ENCODE results near the gene ADPRS.

Gene ADPRS

GRCh38 chr1:36111151-36111550 is 22.5 kb downstream of the ADPRS start:
- no peak for DNase-seq

GRCh38 chr1:36112823-36113222 is 24.1 kb downstream of the ADPRS start:
- DNase-seq: no peak

GRCh38 chr1:36114371-36114770 is 25.7 kb downstream of the ADPRS start:
- DNase-seq: no peak

- DNase-seq: no peak
Observed at GRCh38 chr1:36115200-36115669, 26.5 kb downstream of the ADPRS start.

- no peak for DNase-seq
Observed at GRCh38 chr1:36115931-36116330, 27.2 kb downstream of the ADPRS start.

GRCh38 chr1:36116901-36117300 is 28.2 kb downstream of the ADPRS start:
- DNase-seq: no peak

GRCh38 chr1:36118447-36119204 is 29.9 kb downstream of the ADPRS start:
- no peak for DNase-seq

- DNase-seq: no peak
Observed at GRCh38 chr1:36119456-36119855, 30.8 kb downstream of the ADPRS start.

GRCh38 chr1:36122062-36123030 is 33.7 kb downstream of the ADPRS start:
- no peak for DNase-seq

GRCh38 chr1:36123356-36123755 is 34.7 kb downstream of the ADPRS start:
- no peak for DNase-seq

- no peak for DNase-seq
Observed at GRCh38 chr1:36124404-36125128, 35.9 kb downstream of the ADPRS start.

GRCh38 chr1:36125129-36125991 is 36.7 kb downstream of the ADPRS start, which contains the start of gene COL8A2:
COL8A2 (minus strand) TSS chr1:36125222; CDS start chr1:36100242, 24,980 bp downstream.
- no peak for DNase-seq

- DNase-seq: no peak
Observed at GRCh38 chr1:36126005-36126716, 37.5 kb downstream of the ADPRS start.

- DNase-seq: no peak
Observed at GRCh38 chr1:36126797-36127500, 38.3 kb downstream of the ADPRS start.

GRCh38 chr1:36128126-36128904 is 39.6 kb downstream of the ADPRS start:
- DNase-seq: no peak

- no peak for DNase-seq
Observed at GRCh38 chr1:36128905-36129206, 40.2 kb downstream of the ADPRS start.

- no peak for DNase-seq
Observed at GRCh38 chr1:36132029-36132428, 43.3 kb downstream of the ADPRS start.

GRCh38 chr1:36133484-36133883 is 44.8 kb downstream of the ADPRS start:
- peak; percentile 93 for DNase-seq

GRCh38 chr1:36134031-36134430 is 45.3 kb downstream of the ADPRS start:
- no peak for DNase-seq

Data from kidney glomerular epithelial cell (primary cell).